HG03135 (cell line): Measurements from ENCODE around the gene SULT1A2.
"Not testable (repeated sequence)": the region's sequence is repeated elsewhere in the genome, so short reads cannot be mapped to it uniquely, and the experiment has no call there.

ENCODE experiments used
- ATAC-seq: cut with Tn5 transposase; IDR thresholded peaks from one replicate; pipeline ENCODE4 v1.9.1; 2021; ENCODE audit warnings: mild to moderate bottlenecking, moderate library complexity; ENCODE audit not compliant: unreplicated experiment

SULT1A2 gene

GRCh38 chr16:28609631-28610594, 13.1 kb upstream of the SULT1A2 start, which contains the start of gene SULT1A1:
TSS of gene SULT1A1 (minus strand) at chr16:28610044. CDS start at chr16:28608855, 1,189 bp downstream.
- no peak for ATAC-seq

- not testable (repeated sequence) for ATAC-seq
Observed at GRCh38 chr16:28608867-28609596, 12.2 kb upstream of the SULT1A2 start.

- not testable (repeated sequence) for ATAC-seq
Observed at GRCh38 chr16:28608496-28608808, 11.6 kb upstream of the SULT1A2 start.

GRCh38 chr16:28607681-28608495, 11.0 kb upstream of the SULT1A2 start:
- not testable (repeated sequence) for ATAC-seq

- ATAC-seq = no peak
Observed at GRCh38 chr16:28607116-28607623, 10.3 kb upstream of the SULT1A2 start.

- ATAC-seq = no peak
Observed at GRCh38 chr16:28606291-28607115, 9.7 kb upstream of the SULT1A2 start.

- no peak for ATAC-seq
Observed at GRCh38 chr16:28604186-28604565, 7.3 kb upstream of the SULT1A2 start.

- ATAC-seq = no peak
Observed at GRCh38 chr16:28603381-28604185, 6.7 kb upstream of the SULT1A2 start.

- no peak for ATAC-seq
Observed at GRCh38 chr16:28602529-28602928, 5.7 kb upstream of the SULT1A2 start.

- not testable (repeated sequence) for ATAC-seq
Observed at GRCh38 chr16:28602062-28602461, 5.2 kb upstream of the SULT1A2 start.

- ATAC-seq = not testable (repeated sequence)
Observed at GRCh38 chr16:28601589-28601988, 4.7 kb upstream of the SULT1A2 start.

GRCh38 chr16:28600965-28601364, 4.1 kb upstream of the SULT1A2 start:
- not testable (repeated sequence) for ATAC-seq

- ATAC-seq = peak; percentile 60
Observed at GRCh38 chr16:28599377-28600285, 2.8 kb upstream of the SULT1A2 start.

GRCh38 chr16:28597692-28598261, 927 bp upstream of the SULT1A2 start:
- ATAC-seq = no peak

GRCh38 chr16:28596115-28596630, 677 bp downstream of the SULT1A2 start:
- no peak for ATAC-seq

GRCh38 chr16:28595451-28595850, 1.4 kb downstream of the SULT1A2 start:
- not testable (repeated sequence) for ATAC-seq

- ATAC-seq = no peak
Observed at GRCh38 chr16:28592979-28593553, 3.8 kb downstream of the SULT1A2 start.
